ENCODE results near the gene CRYBA4.

DNA sequence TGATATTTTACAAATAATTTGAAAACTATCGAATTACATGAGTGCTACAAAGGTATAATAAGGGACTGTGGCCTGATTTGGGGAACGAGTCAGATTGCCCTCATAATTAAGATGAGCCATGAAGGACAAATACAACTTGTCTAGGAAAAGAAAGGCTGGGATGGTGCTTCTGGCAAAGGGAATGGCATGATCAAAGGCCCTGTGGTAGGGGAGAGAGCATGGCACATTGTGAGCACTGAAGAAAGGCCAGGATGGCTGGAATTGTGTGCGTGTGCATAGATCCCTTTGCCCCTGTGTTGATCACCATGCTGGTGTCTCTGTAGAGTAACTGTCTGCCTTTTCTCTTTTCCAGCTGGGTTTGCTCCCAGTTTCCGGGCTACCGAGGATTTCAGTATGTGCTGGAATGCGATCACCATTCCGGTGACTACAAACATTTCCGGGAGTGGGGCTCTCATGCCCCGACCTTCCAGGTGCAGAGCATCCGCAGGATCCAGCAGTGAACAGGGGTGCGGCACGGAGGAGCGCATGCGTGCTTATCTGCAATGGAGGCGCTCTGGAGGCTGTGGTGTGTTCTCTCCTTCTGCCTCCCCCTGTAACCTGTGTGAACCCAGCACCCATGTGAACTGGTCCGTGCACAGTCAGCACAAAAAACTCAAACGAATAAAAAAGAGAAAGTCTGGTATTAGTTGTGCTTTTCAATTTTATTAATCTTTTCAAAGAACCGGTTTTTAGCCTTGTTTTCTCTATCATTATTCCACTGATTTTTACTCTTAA lies 8.4 kb downstream of the CRYBA4 start:
- TF ChIP-seq, protein P1, sequence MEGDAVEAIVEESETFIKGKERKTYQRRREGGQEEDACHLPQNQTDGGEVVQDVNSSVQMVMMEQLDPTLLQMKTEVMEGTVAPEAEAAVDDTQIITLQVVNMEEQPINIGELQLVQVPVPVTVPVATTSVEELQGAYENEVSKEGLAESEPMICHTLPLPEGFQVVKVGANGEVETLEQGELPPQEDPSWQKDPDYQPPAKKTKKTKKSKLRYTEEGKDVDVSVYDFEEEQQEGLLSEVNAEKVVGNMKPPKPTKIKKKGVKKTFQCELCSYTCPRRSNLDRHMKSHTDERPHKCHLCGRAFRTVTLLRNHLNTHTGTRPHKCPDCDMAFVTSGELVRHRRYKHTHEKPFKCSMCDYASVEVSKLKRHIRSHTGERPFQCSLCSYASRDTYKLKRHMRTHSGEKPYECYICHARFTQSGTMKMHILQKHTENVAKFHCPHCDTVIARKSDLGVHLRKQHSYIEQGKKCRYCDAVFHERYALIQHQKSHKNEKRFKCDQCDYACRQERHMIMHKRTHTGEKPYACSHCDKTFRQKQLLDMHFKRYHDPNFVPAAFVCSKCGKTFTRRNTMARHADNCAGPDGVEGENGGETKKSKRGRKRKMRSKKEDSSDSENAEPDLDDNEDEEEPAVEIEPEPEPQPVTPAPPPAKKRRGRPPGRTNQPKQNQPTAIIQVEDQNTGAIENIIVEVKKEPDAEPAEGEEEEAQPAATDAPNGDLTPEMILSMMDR (conservative IDR thresholded peaks at IDR 0.05; ENCODE audit: low read depth, low read length): no peak
- no peak for TF ChIP-seq EZH2 (IDR thresholded peaks at IDR 0.05; ENCODE audit: borderline replicate concordance, low read depth, low read length, poor library complexity, severe bottlenecking)
